HG03095 (cell line): ENCODE measurements around the gene NDEL1.
A peak's percentile ranks its signal among the peaks of the same experiment; 100 is the strongest.

Experiments
- ATAC-seq: cut with Tn5 transposase; IDR thresholded peaks from one replicate; pipeline ENCODE4 v1.9.1; 2021; ENCODE audit warnings: moderate library complexity; ENCODE audit not compliant: unreplicated experiment

NDEL1 gene

GRCh38 chr17:8413938-8414337, 21.7 kb upstream of the NDEL1 start:
- no peak for ATAC-seq

GRCh38 chr17:8417806-8418205, 17.9 kb upstream of the NDEL1 start:
- no peak for ATAC-seq

GRCh38 chr17:8418471-8418870, 17.2 kb upstream of the NDEL1 start:
- ATAC-seq, result no peak

GRCh38 chr17:8419305-8419704, 16.4 kb upstream of the NDEL1 start:
- no peak for ATAC-seq

- ATAC-seq, result no peak
These were observed 15.4 kb upstream of the NDEL1 start for GRCh38 chr17:8420041-8420934.

- ATAC-seq, result no peak
These were observed 14.1 kb upstream of the NDEL1 start for GRCh38 chr17:8421571-8421970.

GRCh38 chr17:8426094-8426720, 9.5 kb upstream of the NDEL1 start:
- ATAC-seq, result no peak

GRCh38 chr17:8426802-8427201, 8.9 kb upstream of the NDEL1 start:
- no peak for ATAC-seq

GRCh38 chr17:8430966-8431365, 4.7 kb upstream of the NDEL1 start:
- no peak for ATAC-seq

- ATAC-seq, result peak; percentile 45
These were observed 622 bp downstream of the NDEL1 start for GRCh38 chr17:8436169-8436843.

- no peak for ATAC-seq
These were observed 1.1 kb downstream of the NDEL1 start for GRCh38 chr17:8436844-8437171.

GRCh38 chr17:8438441-8438840, 2.8 kb downstream of the NDEL1 start:
- ATAC-seq, result no peak

- ATAC-seq, result no peak
These were observed 4.0 kb downstream of the NDEL1 start for GRCh38 chr17:8439681-8440080.

GRCh38 chr17:8441690-8442089, 6.0 kb downstream of the NDEL1 start:
- ATAC-seq, result no peak

GRCh38 chr17:8442310-8442709, 6.6 kb downstream of the NDEL1 start:
- ATAC-seq, result no peak

GRCh38 chr17:8443756-8444155, 8.1 kb downstream of the NDEL1 start:
- no peak for ATAC-seq

GRCh38 chr17:8444494-8444893, 8.8 kb downstream of the NDEL1 start:
- no peak for ATAC-seq

GRCh38 chr17:8445536-8445935, 9.9 kb downstream of the NDEL1 start:
- ATAC-seq, result no peak

GRCh38 chr17:8447799-8448198, 12.1 kb downstream of the NDEL1 start:
- ATAC-seq, result no peak

- no peak for ATAC-seq
These were observed 12.6 kb downstream of the NDEL1 start for GRCh38 chr17:8448310-8448709.

GRCh38 chr17:8451933-8452614, 16.4 kb downstream of the NDEL1 start:
- no peak for ATAC-seq
